Hematopoietic multipotent progenitor cell treated with erythropoietin and hydrocortisone succinate and interleukin-3 and kit ligand, for 17 days (in vitro differentiated cells): ENCODE measurements around the gene DUSP19.

Source experiments
- DNase-seq: peaks from one replicate; pipeline ENCODE4 v3.0.0-alpha.2; 2015; ENCODE audit warnings: low spot score

The DUSP19 gene

GRCh38 chr2:183125659-183126341, 47.3 kb downstream of the DUSP19 start:
- DNase-seq, result no peak

GRCh38 chr2:183126635-183127034, 48.1 kb downstream of the DUSP19 start:
- DNase-seq, result no peak

DNA sequence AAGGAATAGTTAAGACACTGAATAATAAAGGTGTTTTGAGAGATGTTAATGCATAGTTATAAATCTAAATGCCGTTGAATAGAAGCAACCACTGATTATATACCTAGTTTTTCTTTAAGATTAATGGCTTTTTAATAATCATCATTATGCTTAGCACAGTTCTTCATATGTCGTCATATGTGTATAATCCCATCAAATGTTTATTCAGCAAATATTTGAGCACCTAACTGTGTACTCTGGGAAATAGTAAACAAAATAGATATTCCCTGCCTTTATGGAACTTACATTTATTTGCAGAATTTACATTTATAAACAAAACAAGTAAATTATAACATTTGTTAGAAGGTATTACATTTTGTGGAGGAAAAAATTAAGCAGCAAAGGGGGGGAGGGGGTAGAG, 55.5 kb downstream of the DUSP19 start:
- no peak for DNase-seq

- no peak for DNase-seq
These were observed 70.4 kb downstream of the DUSP19 start for GRCh38 chr2:183148955-183149354.

DNA sequence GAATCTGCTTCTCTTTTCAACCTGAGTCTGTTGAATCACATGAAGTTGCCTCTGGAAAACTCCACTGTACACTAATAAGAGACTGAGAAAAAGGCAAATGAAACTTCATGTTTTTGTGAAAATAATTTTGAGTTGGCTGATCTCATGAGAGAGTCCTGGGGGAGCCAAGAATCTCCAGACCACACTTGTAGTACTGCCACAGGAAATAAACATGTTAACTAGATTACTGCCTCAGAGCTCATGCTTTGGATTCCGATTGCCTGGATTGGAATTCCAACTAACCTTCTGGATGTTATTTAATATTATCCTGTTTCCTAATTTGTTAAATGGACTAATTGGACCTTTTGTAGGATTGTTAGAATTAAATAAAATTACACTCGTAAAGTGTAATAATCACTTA, 70.9 kb downstream of the DUSP19 start:
- DNase-seq, result no peak
